OCI-LY7 (cell line): ENCODE data around the gene LAMA2. TPM values are rescaled to one million over a fixed set of nuclear protein-coding genes. Genes with fewer than 3 reads are reported as not detected.

ENCODE experiments used
- BruUV-seq: library from RNA; stranded (reverse); fragments of 400-500 nt; replicated peaks from 2 replicates; lab custom pipeline; 2021; lab: Mats Ljungman, UMichigan
- CTCF ChIA-PET: fragments of 300-600 bp; sonication (Branson Sonifier 250); formaldehyde crosslinking; loops from one replicate; lab custom pipeline; 2022; ENCODE audit warnings: antibody characterized with exemption; ENCODE audit not compliant: unreplicated experiment; lab: Charles Lee
- POLR2A ChIA-PET: fragments of 300-600 bp; sonication (Branson Sonifier 250); formaldehyde crosslinking; loops from one replicate; lab custom pipeline; 2022; ENCODE audit warnings: antibody characterized with exemption; lab: Charles Lee
- DNase-seq: peaks from one replicate; pipeline ENCODE4 v3.0.0-alpha.2; 2015; ENCODE audit warnings: low spot score
- H2AFZ ChIP-seq: fragments of 200-600 bp; sonication (generic), shearing (Covaris generic); 2 replicates; pipeline ENCODE4 v1.6.1; 2014; ENCODE audit warnings: mild to moderate bottlenecking, antibody characterized with exemption, low read length, moderate library complexity
- H3K27ac ChIP-seq: fragments of 200-600 bp; sonication (generic); 2 replicates; pipeline ENCODE4 v1.5.1; 2014; ENCODE audit warnings: mixed run types, low read depth, mild to moderate bottlenecking, moderate library complexity, low read length, inconsistent platforms; ENCODE audit not compliant: poor library complexity, severe bottlenecking
- H3K36me3 ChIP-seq: fragments of 200-600 bp; sonication (generic); 2 replicates; pipeline ENCODE4 v1.6.1; 2014; ENCODE audit warnings: mild to moderate bottlenecking, antibody characterized with exemption, low read length, moderate library complexity, mixed read lengths; ENCODE audit not compliant: insufficient read depth
- H3K4me1 ChIP-seq: fragments of 200-600 bp; sonication (generic); 2 replicates; pipeline ENCODE4 v1.5.1; 2014; ENCODE audit warnings: mild to moderate bottlenecking, low read length; ENCODE audit not compliant: insufficient read depth, poor library complexity, severe bottlenecking
- H3K4me2 ChIP-seq: fragments of 200-600 bp; sonication (generic); 2 replicates; pipeline ENCODE4 v1.6.1; 2014; ENCODE audit warnings: mild to moderate bottlenecking, low read length
- H3K4me3 ChIP-seq: fragments of 200-600 bp; sonication (generic); 2 replicates; pipeline ENCODE4 v1.5.1; 2014; ENCODE audit warnings: mild to moderate bottlenecking, low read depth, low read length; ENCODE audit not compliant: poor library complexity, severe bottlenecking
- H3K79me2 ChIP-seq: fragments of 200-600 bp; sonication (generic); 2 replicates; pipeline ENCODE4 v1.6.1; 2016; ENCODE audit warnings: low read depth, mild to moderate bottlenecking, low read length, moderate library complexity, mixed read lengths; ENCODE audit not compliant: insufficient read depth
- H3K9me2 ChIP-seq: fragments of 200-600 bp; sonication (generic); 2 replicates; pipeline ENCODE4 v1.6.1; 2016; ENCODE audit warnings: mild to moderate bottlenecking, low read length, mixed read lengths; ENCODE audit not compliant: insufficient read depth
- H3K9me3 ChIP-seq: fragments of 200-600 bp; sonication (generic); 2 replicates; pipeline ENCODE4 v1.6.1; 2014; ENCODE audit warnings: mild to moderate bottlenecking, mixed run types, low read length, mixed read lengths
- H4K20me1 ChIP-seq: fragments of 200-600 bp; sonication (generic); 2 replicates; pipeline ENCODE4 v1.6.1; 2014; ENCODE audit warnings: mild to moderate bottlenecking, antibody characterized with exemption, low read length, moderate library complexity, mixed read lengths; ENCODE audit not compliant: insufficient read depth
- CTCF ChIP-seq: fragments of 200-600 bp; sonication (generic); conservative IDR thresholded peaks from 2 replicates; pipeline ENCODE4 v1.5.1; 2014; ENCODE audit warnings: mild to moderate bottlenecking, antibody characterized with exemption, low read length, moderate library complexity, mixed read lengths
- EZH2phosphoT487 ChIP-seq: fragments of 200-600 bp; sonication (generic); IDR thresholded peaks from 2 replicates; pipeline ENCODE4 v1.6.1; 2018; ENCODE audit warnings: low read depth, borderline replicate concordance, mild to moderate bottlenecking, mixed run types, antibody characterized with exemption, low read length, moderate library complexity, mixed read lengths
- intact Hi-C: fragments of 100-400 bp; cut with micrococcal nuclease; formaldehyde crosslinking; loops from one replicate; pipeline ENCODE4 v1.10.0; 2022; ENCODE audit not compliant: unreplicated experiment
- total RNA-seq, 2 experiments: library from RNA; depleted of rRNA in 1 of 2; stranded (reverse); fragments of >200 nt in 1 of 2; shearing (Covaris generic) in 1 of 2; gene quantifications; 2 replicates each; pipeline ENCODE4 v1.2.3, GENCODE V29; 2014 to 2022

LAMA2 gene
- total RNA-seq, 2 experiments from 2014 or later, result not detected

- ChIA-PET CTCF (no interaction called here), POLR2A (interaction anchor here (1.1 kb wide), 1 partner anchor 11 kb away, joined by 3 read pairs; no protein-coding TSS in a partner anchor)
- TF ChIP-seq EZH2phosphoT487 (no peak), CTCF (no peak)
- H4K20me1 ChIP-seq, result no peaks in the 10 kb centered on the region
- H3K27ac ChIP-seq, result no peak overlapping the region
- no peaks in the 10 kb centered on the region for H3K79me2 ChIP-seq
- no peaks in the 10 kb centered on the region for H3K4me1 ChIP-seq
- no peak for DNase-seq
- H3K4me3 ChIP-seq, result no peak overlapping the region
- intact Hi-C loops, result no loop called here
- H3K36me3 ChIP-seq, result no peaks in the 10 kb centered on the region
- H3K9me3 ChIP-seq, result no peaks in the 10 kb centered on the region
- no peaks in the 10 kb centered on the region for H3K9me2 ChIP-seq
- H3K4me2 ChIP-seq, result no peak overlapping the region
- BruUV-seq, result no TSS peak
- H2AFZ ChIP-seq, result no peak overlapping the region
Observed at GRCh38 chr6:129102741-129103140, 219.8 kb downstream of the LAMA2 start.

- H3K4me2 ChIP-seq, result no peak overlapping the region
- BruUV-seq, result no TSS peak
- no peaks in the 10 kb centered on the region for H3K9me2 ChIP-seq
- ChIA-PET CTCF (no interaction called here), POLR2A (interaction anchor here (0.6 to 1.8 kb wide), 3 partner anchors 12 to 282 kb away, joined by 3 to 6 read pairs (median 3); no protein-coding TSS in a partner anchor)
- no peaks in the 10 kb centered on the region for H3K4me1 ChIP-seq
- H4K20me1 ChIP-seq, result no peaks in the 10 kb centered on the region
- no peak overlapping the region for H3K27ac ChIP-seq
- no peaks in the 10 kb centered on the region for H3K79me2 ChIP-seq
- intact Hi-C loops, result no loop called here
- no peaks in the 10 kb centered on the region for H3K36me3 ChIP-seq
- DNase-seq, result no peak
- no peaks in the 10 kb centered on the region for H3K9me3 ChIP-seq
- no peak overlapping the region for H2AFZ ChIP-seq
- no peak overlapping the region for H3K4me3 ChIP-seq
- TF ChIP-seq CTCF (no peak), EZH2phosphoT487 (no peak)
Observed at GRCh38 chr6:129104131-129104530, 221.2 kb downstream of the LAMA2 start.

GRCh38 chr6:129104560-129104959, 221.6 kb downstream of the LAMA2 start:
- Histone ChIP-seq H3K9me2 (no peaks in the 10 kb centered on the region), H3K4me1 (no peaks in the 10 kb centered on the region), H3K4me3 (no peak overlapping the region), H3K79me2 (no peaks in the 10 kb centered on the region), H3K4me2 (no peak overlapping the region), H3K27ac (no peak overlapping the region), H3K36me3 (no peaks in the 10 kb centered on the region), H3K9me3 (no peaks in the 10 kb centered on the region), H2AFZ (no peak overlapping the region), H4K20me1 (no peaks in the 10 kb centered on the region)
- TF ChIP-seq EZH2phosphoT487 (no peak), CTCF (no peak)
- DNase-seq, result no peak
- POLR2A ChIA-PET, result interaction anchor here (0.6 to 1.8 kb wide), 5 partner anchors 11 to 282 kb away, joined by 3 to 6 read pairs (median 3); no protein-coding TSS in a partner anchor
- no TSS peak for BruUV-seq
- intact Hi-C loops, result no loop called here
- CTCF ChIA-PET, result no interaction called here
